Astrocyte of the cerebellum (primary cell): ENCODE results near the gene KSR1.
A peak's percentile ranks its signal among the peaks of the same experiment; 100 is the strongest.
"Not testable (repeated sequence)": the region's sequence is repeated elsewhere in the genome, so short reads cannot be mapped to it uniquely, and the experiment has no call there.

Experiments
- DNase-seq: peaks from one replicate; pipeline ENCODE4 v3.0.0-alpha.2; 2011; ENCODE audit warnings: low read depth
- H3K4me3 ChIP-seq: 2 replicates; pipeline ENCODE4 v1.5.1; 2011; ENCODE audit warnings: mild to moderate bottlenecking, low read depth, low read length, moderate library complexity
- in situ Hi-C: cut with HindIII; loops from 2 replicates; pipeline ENCODE4 v1.10.0; 2017; ENCODE audit warnings: low sequenced_read_pairs
- TF ChIP-seq, protein P1 (sequence below): IDR thresholded peaks from 2 replicates; pipeline ENCODE4 v1.5.1; 2012; ENCODE audit warnings: low read length, low read depth, moderate library complexity, mild to moderate bottlenecking; ENCODE audit errors: missing control alignments

The KSR1 gene

GRCh38 chr17:27463235-27463677 is 7.0 kb downstream of the KSR1 start:
- in situ Hi-C loops: no loop called here
- peak; percentile 49 for DNase-seq
- TF ChIP-seq, protein P1, sequence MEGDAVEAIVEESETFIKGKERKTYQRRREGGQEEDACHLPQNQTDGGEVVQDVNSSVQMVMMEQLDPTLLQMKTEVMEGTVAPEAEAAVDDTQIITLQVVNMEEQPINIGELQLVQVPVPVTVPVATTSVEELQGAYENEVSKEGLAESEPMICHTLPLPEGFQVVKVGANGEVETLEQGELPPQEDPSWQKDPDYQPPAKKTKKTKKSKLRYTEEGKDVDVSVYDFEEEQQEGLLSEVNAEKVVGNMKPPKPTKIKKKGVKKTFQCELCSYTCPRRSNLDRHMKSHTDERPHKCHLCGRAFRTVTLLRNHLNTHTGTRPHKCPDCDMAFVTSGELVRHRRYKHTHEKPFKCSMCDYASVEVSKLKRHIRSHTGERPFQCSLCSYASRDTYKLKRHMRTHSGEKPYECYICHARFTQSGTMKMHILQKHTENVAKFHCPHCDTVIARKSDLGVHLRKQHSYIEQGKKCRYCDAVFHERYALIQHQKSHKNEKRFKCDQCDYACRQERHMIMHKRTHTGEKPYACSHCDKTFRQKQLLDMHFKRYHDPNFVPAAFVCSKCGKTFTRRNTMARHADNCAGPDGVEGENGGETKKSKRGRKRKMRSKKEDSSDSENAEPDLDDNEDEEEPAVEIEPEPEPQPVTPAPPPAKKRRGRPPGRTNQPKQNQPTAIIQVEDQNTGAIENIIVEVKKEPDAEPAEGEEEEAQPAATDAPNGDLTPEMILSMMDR: no peak
- no peak overlapping the region for H3K4me3 ChIP-seq

- in situ Hi-C loops, H3K4me3 ChIP-seq, DNase-seq: not testable (repeated sequence)
These were observed 7.8 kb downstream of the KSR1 start for GRCh38 chr17:27464019-27464418.

- no peak for DNase-seq
- in situ Hi-C loops: no loop called here
- H3K4me3 ChIP-seq: no peak overlapping the region
These were observed 8.2 kb downstream of the KSR1 start for GRCh38 chr17:27464431-27464830.

GRCh38 chr17:27465875-27466274 is 9.6 kb downstream of the KSR1 start:
- not testable (repeated sequence) for H3K4me3 ChIP-seq, DNase-seq
- in situ Hi-C loops: loop anchor here (5.0 kb wide), 1 partner anchor 131 kb away; no protein-coding TSS in a partner anchor

More at GRCh38 chr17:27464431-27464830, 8.2 kb downstream of the KSR1 start:
- TF ChIP-seq, protein P1: no peak

GRCh38 chr17:27466376-27466742 is 10.1 kb downstream of the KSR1 start:
- DNase-seq: no peak
- H3K4me3 ChIP-seq: no peak overlapping the region

DNA sequence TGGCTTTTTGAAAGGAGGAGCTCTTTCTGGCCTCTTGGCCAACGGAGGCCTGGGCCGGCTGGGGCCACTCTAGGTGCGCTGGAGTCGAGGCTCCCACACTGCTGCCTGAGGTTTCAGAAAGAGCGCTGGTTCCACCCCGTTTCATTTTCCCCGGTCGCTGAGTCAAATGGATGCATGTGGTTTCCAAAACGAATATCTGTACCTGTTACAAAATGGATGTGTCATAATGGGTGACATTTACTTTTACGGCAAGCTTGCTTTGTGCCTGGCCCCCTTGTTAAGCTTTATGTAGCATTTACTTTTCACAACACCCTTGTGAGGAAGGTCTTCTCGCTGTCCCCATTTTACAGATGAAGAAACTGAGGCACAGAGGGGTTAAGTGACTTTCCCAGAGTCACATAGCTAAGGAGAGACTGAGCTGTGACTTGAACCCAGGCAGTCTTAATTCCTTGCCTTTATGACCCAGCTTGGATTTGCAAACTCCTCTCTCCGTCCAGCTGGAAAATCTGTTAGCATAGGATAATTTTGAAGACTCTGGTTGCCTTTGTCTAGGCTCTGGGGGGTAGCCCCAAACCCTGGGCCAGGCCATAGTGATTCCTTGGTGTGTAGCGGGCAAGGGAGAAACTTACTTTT is 10.6 kb downstream of the KSR1 start:
- TF ChIP-seq, protein P1: no peak
- no peak overlapping the region for H3K4me3 ChIP-seq
- in situ Hi-C loops: loop anchor here (5.0 kb wide), 1 partner anchor 130 kb away; no protein-coding TSS in a partner anchor
- no peak for DNase-seq

More at GRCh38 chr17:27466376-27466742, 10.1 kb downstream of the KSR1 start:
- TF ChIP-seq, protein P1: no peak
- in situ Hi-C loops: loop anchor here (5.0 kb wide), 1 partner anchor 131 kb away; no protein-coding TSS in a partner anchor

DNA sequence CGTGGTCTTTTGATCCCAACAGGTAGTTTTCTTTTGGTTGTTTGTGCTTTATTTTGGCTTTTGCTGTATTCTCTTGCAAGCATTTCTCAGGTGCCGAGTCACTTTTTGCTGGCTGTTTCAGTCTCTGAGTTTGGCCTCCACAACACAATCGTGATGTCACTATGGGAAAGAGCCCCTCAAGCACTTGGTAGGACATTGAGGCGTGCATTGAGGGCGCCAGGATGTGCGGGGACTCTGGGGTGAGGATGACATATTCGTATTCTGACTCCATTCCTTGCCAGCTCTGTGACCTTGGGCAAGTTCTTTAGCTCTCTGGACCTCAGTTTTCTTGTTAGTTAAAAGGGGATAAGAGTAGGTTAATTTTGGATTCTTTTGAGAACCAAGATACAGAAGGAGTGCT is 13.0 kb downstream of the KSR1 start:
- no peak overlapping the region for H3K4me3 ChIP-seq
- in situ Hi-C loops: loop anchor here (5.0 kb wide), 1 partner anchor 128 kb away; no protein-coding TSS in a partner anchor
- DNase-seq: no peak
- TF ChIP-seq, protein P1: no peak
